ENCODE measurements around the gene SKAP2.

Gene SKAP2

DNA sequence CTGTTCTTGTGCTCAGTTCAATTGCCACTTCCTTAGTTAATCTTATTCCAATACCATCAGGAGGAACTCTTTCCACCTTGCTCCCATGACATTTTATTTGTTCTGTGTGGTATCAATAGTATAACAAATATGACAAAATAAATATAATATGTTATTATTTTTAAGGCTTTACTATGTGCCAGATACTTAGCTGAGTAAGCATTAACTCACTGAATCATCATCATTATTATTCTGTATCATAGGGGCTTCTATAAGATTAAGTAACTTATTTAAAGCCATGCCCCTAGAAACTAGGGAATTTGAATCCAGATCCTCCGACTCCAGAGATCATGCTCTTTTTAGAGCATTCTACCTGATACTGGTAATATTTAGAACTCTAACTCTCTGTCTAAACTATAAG, 33.5 kb upstream of the SKAP2 start:
- TF ChIP-seq, protein P1, sequence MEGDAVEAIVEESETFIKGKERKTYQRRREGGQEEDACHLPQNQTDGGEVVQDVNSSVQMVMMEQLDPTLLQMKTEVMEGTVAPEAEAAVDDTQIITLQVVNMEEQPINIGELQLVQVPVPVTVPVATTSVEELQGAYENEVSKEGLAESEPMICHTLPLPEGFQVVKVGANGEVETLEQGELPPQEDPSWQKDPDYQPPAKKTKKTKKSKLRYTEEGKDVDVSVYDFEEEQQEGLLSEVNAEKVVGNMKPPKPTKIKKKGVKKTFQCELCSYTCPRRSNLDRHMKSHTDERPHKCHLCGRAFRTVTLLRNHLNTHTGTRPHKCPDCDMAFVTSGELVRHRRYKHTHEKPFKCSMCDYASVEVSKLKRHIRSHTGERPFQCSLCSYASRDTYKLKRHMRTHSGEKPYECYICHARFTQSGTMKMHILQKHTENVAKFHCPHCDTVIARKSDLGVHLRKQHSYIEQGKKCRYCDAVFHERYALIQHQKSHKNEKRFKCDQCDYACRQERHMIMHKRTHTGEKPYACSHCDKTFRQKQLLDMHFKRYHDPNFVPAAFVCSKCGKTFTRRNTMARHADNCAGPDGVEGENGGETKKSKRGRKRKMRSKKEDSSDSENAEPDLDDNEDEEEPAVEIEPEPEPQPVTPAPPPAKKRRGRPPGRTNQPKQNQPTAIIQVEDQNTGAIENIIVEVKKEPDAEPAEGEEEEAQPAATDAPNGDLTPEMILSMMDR (IDR thresholded peaks at IDR 0.05; ENCODE audit: extremely low read depth, missing control alignments), result no peak

DNA sequence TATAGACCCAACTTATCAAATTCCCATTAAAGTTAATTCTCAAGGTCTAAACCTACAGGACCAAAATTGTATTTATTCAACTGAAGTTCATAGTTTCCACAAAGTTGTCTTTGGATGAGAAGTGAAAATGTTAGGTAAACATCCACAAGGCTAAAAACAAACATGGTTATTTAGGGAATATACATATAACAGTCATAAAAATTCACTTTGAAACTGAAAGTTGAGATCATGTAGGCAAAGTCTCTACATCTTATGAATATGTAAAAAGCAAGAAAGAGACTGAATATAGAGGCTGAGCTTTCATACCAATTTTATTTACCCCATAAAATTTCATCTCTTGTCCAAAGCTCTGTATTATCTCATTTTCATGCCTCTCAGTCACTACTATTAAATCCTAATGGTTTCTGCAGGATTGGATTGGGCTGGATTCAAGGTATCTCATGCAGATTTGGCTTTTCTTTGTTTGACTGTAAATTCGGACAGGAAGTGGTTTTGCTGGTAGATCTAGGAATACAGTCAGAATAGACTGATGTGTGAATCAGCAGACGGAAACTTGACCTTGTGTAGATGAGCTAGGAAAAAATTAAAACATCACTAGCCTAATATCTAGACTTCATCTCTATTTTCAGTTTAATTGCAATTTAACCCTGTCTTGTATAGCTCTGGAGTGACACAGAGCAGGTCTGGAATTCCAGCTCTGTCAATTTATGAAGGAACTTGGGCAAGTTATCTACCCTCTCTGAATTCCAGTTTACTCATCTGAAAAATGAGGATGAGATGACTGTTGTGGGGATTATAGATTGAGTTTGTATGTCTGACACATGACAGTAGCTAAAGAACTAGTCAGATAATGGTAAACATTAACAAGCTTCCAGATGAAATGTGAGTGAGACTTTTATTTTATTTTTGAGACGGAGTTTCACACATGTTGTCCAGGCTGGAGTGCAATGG, 27.3 kb upstream of the SKAP2 start:
- TF ChIP-seq, protein P1 (IDR thresholded peaks at IDR 0.05; ENCODE audit: extremely low read depth, missing control alignments), result no peak
- DNase-seq (ENCODE audit: low spot score), result peak; percentile 17

More for the DNA sequence above, 33.5 kb upstream of the SKAP2 start:
- no peak for DNase-seq (ENCODE audit: low spot score)

DNA sequence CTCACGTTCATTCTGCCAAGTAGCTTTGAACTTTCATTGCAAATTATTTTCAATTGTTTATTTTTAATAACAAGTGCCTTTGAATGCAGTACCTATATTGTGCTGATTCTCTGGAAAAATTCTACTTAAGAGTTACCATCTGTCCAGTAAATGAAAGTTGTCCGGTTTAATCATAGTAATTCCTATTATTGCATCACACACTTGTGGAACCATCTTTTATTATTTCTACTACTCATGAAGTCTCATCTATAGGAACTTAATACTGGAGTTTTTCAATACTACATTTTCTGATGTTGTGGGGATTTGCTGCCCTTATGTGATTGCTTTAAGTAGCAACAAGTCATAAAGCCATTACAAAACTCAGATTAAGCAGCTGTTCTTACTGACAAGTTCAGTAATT, 16.5 kb upstream of the SKAP2 start:
- no peak for DNase-seq (ENCODE audit: low spot score)
- TF ChIP-seq, protein P1 (IDR thresholded peaks at IDR 0.05; ENCODE audit: extremely low read depth, missing control alignments), result no peak

DNA sequence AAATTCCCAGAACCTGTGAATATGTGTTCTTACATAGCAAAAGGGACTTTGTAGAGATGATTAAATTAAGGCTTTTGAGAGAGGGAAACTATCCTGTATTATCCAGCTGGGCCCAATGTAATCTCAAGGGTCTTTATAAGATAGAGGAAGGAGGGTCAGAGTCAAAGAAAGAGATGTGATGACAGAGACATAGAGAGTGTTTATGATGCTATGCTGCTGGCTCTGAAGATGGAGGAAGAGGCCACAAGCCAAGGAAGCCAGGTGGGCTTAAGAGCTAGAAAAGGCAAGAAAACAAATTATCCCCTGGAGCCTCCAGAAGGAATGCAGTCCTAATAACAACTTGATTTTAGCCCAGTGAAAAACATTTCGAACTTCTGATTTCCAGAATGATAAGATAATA, 15.3 kb upstream of the SKAP2 start:
- TF ChIP-seq, protein P1 (IDR thresholded peaks at IDR 0.05; ENCODE audit: extremely low read depth, missing control alignments), result no peak
- DNase-seq (ENCODE audit: low spot score), result no peak

DNA sequence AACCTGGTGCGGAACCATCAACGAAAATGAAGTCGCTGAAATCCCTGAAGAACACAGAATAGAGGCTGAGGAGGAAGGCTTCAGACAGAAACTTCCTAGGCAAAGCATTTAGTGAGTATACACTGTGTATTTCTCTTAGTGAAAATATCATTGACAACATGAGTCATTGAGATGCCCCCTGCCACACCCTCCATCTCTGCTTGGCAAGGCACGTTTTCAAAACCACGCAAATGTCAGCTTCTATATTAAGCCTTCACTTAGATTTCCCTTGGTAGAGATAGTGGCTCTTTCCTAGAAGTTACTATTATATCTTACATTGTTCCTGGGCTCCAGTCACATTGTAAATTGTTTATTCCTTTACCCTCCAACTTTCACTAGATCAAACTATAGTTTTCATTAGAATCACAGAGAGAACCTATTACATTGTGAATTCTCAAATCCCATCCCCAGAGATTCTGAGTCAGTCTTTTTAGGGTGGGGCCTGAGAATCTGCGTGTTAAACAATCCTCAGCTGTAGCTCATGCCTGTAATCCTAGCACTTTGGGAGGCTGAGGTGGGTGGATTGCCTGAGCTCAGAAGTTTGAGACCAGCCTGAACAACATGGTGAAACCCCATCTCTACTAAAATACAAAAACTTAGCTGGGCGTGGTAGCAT, 4.6 kb upstream of the SKAP2 start:
- TF ChIP-seq, protein P1 (IDR thresholded peaks at IDR 0.05; ENCODE audit: extremely low read depth, missing control alignments), result no peak
- DNase-seq (ENCODE audit: low spot score), result no peak

DNA sequence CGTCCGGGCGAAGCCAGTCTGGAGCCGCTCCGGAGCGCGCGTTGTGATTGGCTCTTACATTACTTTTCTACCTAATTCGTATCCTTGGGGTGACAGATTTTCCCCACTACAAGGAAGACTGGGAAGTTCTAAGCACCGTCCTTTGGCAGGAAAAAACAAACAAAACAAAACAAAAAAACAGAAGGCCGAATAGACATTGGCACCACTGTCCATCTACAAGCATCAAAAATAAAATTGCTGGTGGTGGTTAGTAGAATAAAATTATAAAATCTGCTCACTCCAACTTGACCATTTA, 651 bp upstream of the SKAP2 start:
- TF ChIP-seq, protein P1 (IDR thresholded peaks at IDR 0.05; ENCODE audit: extremely low read depth, missing control alignments), result no peak
- no peak for DNase-seq (ENCODE audit: low spot score)

Data from GM20000 (cell line).